ENCODE data around the gene MKLN1.
"Not testable (repeated sequence)": the region's sequence is repeated elsewhere in the genome, so short reads cannot be mapped to it uniquely, and the experiment has no call there.

MKLN1 gene

GRCh38 chr7:131327626-131328376 is at the start of gene MKLN1:
Gene MKLN1, plus strand, starts transcription at chr7:131327876. Its CDS starts 24 bp downstream, at chr7:131327900.
- DNase-seq: peak; percentile 83

- no peak for DNase-seq
Measured at GRCh38 chr7:131279044-131279443, 48.6 kb upstream of the MKLN1 start.

- no peak for DNase-seq
Measured at GRCh38 chr7:131281266-131282048, 46.2 kb upstream of the MKLN1 start.

GRCh38 chr7:131284702-131285419 is 42.8 kb upstream of the MKLN1 start:
- peak; percentile 62 for DNase-seq

GRCh38 chr7:131285556-131285955 is 42.1 kb upstream of the MKLN1 start:
- DNase-seq: no peak

GRCh38 chr7:131288450-131288849 is 39.2 kb upstream of the MKLN1 start:
- DNase-seq: no peak

- no peak for DNase-seq
Measured at GRCh38 chr7:131289051-131289450, 38.6 kb upstream of the MKLN1 start.

- DNase-seq: no peak
Measured at GRCh38 chr7:131292141-131292905, 35.4 kb upstream of the MKLN1 start.

GRCh38 chr7:131293018-131293417 is 34.7 kb upstream of the MKLN1 start:
- no peak for DNase-seq

GRCh38 chr7:131294553-131294952 is 33.1 kb upstream of the MKLN1 start:
- DNase-seq: no peak

GRCh38 chr7:131298608-131298992 is 29.1 kb upstream of the MKLN1 start:
- no peak for DNase-seq

GRCh38 chr7:131299074-131299473 is 28.6 kb upstream of the MKLN1 start:
- DNase-seq: no peak

GRCh38 chr7:131300078-131300477 is 27.6 kb upstream of the MKLN1 start:
- no peak for DNase-seq

- DNase-seq: no peak
Measured at GRCh38 chr7:131300572-131301466, 26.9 kb upstream of the MKLN1 start.

GRCh38 chr7:131302446-131302845 is 25.2 kb upstream of the MKLN1 start:
- DNase-seq: no peak

- no peak for DNase-seq
Measured at GRCh38 chr7:131302876-131303707, 24.6 kb upstream of the MKLN1 start.

- DNase-seq: no peak
Measured at GRCh38 chr7:131305152-131305551, 22.5 kb upstream of the MKLN1 start.

GRCh38 chr7:131306041-131306440 is 21.6 kb upstream of the MKLN1 start:
- DNase-seq: not testable (repeated sequence)

- no peak for DNase-seq
Measured at GRCh38 chr7:131306777-131307176, 20.9 kb upstream of the MKLN1 start.

- no peak for DNase-seq
Measured at GRCh38 chr7:131307627-131308026, 20.0 kb upstream of the MKLN1 start.

GRCh38 chr7:131312838-131313237 is 14.8 kb upstream of the MKLN1 start:
- DNase-seq: no peak

All from DMS79 treated with DMSO at 0.1 percent for 48 hours (cell line).